CD8-positive, alpha-beta memory T cell (primary cell): ENCODE measurements around the gene LITAF. TPM values are rescaled to one million over a fixed set of nuclear protein-coding genes. Genes with fewer than 3 reads are reported as not detected.

ENCODE experiments used
- CTCF ChIA-PET: fragments of 350-600 bp; sonication (Branson Sonifier 250); formaldehyde crosslinking; loops from one replicate; lab custom pipeline; 2021; ENCODE audit warnings: antibody characterized with exemption; lab: Charles Lee
- POLR2A ChIA-PET: fragments of 350-600 bp; sonication (Branson Sonifier 250); formaldehyde crosslinking; loops from one replicate; lab custom pipeline; 2021; ENCODE audit warnings: antibody characterized with exemption; lab: Charles Lee
- DNase-seq, 5 donors: peaks; one replicate each; pipeline versions ENCODE4 v3.0.0 to v3.0.0-alpha.2; 2020 to 2022; ENCODE audit warnings: mixed read lengths in 1 of 5
- H3K27ac ChIP-seq: one replicate; pipeline ENCODE4 v1.7.0; 2013; ENCODE audit warnings: low read depth, mild to moderate bottlenecking, low read length, moderate library complexity
- H3K27me3 ChIP-seq: 2 replicates; pipeline ENCODE4 v1.7.0; 2013; ENCODE audit warnings: low read length, mild to moderate bottlenecking; ENCODE audit not compliant: insufficient read depth, poor library complexity, severe bottlenecking
- H3K36me3 ChIP-seq: 2 replicates; pipeline ENCODE4 v1.7.0; 2013; ENCODE audit warnings: mild to moderate bottlenecking, low read length, moderate library complexity; ENCODE audit not compliant: insufficient read depth
- H3K4me1 ChIP-seq: 2 replicates; pipeline ENCODE4 v1.7.0; 2013; ENCODE audit warnings: mild to moderate bottlenecking, low read length, moderate library complexity; ENCODE audit not compliant: insufficient read depth
- H3K4me3 ChIP-seq: 2 replicates; pipeline ENCODE4 v1.7.0; 2013; ENCODE audit warnings: mild to moderate bottlenecking, low read length
- H3K9me3 ChIP-seq: 2 replicates; pipeline ENCODE4 v1.7.0; 2013; ENCODE audit warnings: mild to moderate bottlenecking, low read length
- H3K27ac Mint-ChIP-seq, 8 donors: one replicate each; pipeline ENCODE4 v1.8.0; 2020 to 2021; ENCODE audit warnings: mixed read lengths in 8 of 8, mild to moderate bottlenecking in 6 of 8, inconsistent platforms in 3 of 8, moderate library complexity in 3 of 8
- H3K27me3 Mint-ChIP-seq, 2 donors: one replicate each; pipeline ENCODE4 v1.8.0; 2020 to 2021; ENCODE audit warnings: mixed read lengths in 2 of 2, mild to moderate bottlenecking in 1 of 2, moderate library complexity in 1 of 2
- H3K36me3 Mint-ChIP-seq, 3 donors: one replicate each; pipeline ENCODE4 v1.8.0; 2020 to 2021; ENCODE audit warnings: mixed read lengths in 3 of 3, inconsistent platforms in 1 of 3, mild to moderate bottlenecking in 1 of 3
- H3K4me1 Mint-ChIP-seq, 3 donors: one replicate each; pipeline ENCODE4 v1.8.0; 2020 to 2021; ENCODE audit warnings: mixed read lengths in 3 of 3, inconsistent platforms in 1 of 3, mild to moderate bottlenecking in 1 of 3
- H3K4me3 Mint-ChIP-seq, 7 donors: one replicate each; pipeline ENCODE4 v1.8.0; 2020 to 2021; ENCODE audit warnings: mixed read lengths in 7 of 7, mild to moderate bottlenecking in 6 of 7, moderate library complexity in 4 of 7, inconsistent platforms in 2 of 7
- H3K9me3 Mint-ChIP-seq, 5 donors: one replicate each; pipeline ENCODE4 v1.8.0; 2020 to 2022; ENCODE audit warnings: mixed read lengths in 5 of 5, mild to moderate bottlenecking in 3 of 5, moderate library complexity in 2 of 5, inconsistent platforms in 1 of 5
- polyA plus RNA-seq: library from polyadenylated mRNA; unstranded; fragments of 300-500 nt; fragmentation: Illumina TruSeq; gene quantifications from one replicate; pipeline ENCODE4 v1.2.3, GENCODE V29; 2021
- total RNA-seq, 2 experiments: library from RNA; stranded (reverse); gene quantifications; one replicate each; pipeline ENCODE4 v1.2.3, GENCODE V29; 2021

The LITAF gene
- total and polyA plus RNA-seq, 3 experiments from 2014 or later, result 199 to 629 (median 201) TPM

DNA sequence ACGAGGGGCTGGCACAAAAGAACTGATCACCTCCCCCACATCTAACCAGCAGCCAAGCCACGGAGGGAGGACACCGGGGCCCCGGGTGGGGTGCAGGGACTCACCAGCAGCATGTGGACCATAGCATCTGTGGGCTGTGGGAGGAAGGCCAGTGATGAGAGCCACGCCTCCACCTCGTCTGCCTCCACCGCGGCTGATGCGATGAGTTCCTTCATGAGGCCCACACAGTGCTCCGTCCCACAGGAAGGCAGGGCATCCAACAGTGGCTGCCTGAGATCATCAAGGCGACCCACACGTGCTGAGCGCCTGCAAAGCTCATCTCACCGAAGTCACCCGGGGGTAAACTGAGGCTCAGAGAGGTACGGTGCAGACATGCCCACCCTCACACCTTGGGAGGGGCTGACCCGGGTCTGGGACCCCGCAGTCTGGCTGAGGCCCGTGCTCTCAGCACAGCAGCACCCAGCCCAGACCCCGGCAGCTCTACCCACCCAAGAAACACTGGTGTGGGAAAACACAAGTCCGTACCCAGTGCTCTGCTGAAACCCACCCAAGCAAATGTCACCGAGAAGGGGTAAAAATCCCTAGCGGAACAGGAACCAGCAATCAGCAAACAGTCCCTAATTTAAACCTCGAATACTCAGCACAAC is 85.9 kb downstream of the LITAF start:
- H3K36me3 ChIP-seq, result no peaks in the 10 kb centered on the region
- Mint-ChIP-seq H3K27ac (no peak overlapping the region), H3K27me3 (no peaks in the 10 kb centered on the region), H3K4me3 (no peak overlapping the region), H3K9me3 (no peaks in the 10 kb centered on the region), H3K4me1 (peaks cover 5 to 11% (median 5%) of the 10 kb centered on the region in 3 donors), H3K36me3 (no peaks in the 10 kb centered on the region)
- H3K4me1 ChIP-seq, result no peaks in the 10 kb centered on the region
- no peaks in the 10 kb centered on the region for H3K27me3 ChIP-seq
- no peaks in the 10 kb centered on the region for H3K9me3 ChIP-seq
- ChIA-PET POLR2A (no interaction called here), CTCF (interaction anchor here (1.8 kb wide), 1 partner anchor 31 kb away, joined by 5 read pairs; no protein-coding TSS in a partner anchor)
- no peak overlapping the region for H3K4me3 ChIP-seq
- DNase-seq, result no peak
- no peak overlapping the region for H3K27ac ChIP-seq

DNA sequence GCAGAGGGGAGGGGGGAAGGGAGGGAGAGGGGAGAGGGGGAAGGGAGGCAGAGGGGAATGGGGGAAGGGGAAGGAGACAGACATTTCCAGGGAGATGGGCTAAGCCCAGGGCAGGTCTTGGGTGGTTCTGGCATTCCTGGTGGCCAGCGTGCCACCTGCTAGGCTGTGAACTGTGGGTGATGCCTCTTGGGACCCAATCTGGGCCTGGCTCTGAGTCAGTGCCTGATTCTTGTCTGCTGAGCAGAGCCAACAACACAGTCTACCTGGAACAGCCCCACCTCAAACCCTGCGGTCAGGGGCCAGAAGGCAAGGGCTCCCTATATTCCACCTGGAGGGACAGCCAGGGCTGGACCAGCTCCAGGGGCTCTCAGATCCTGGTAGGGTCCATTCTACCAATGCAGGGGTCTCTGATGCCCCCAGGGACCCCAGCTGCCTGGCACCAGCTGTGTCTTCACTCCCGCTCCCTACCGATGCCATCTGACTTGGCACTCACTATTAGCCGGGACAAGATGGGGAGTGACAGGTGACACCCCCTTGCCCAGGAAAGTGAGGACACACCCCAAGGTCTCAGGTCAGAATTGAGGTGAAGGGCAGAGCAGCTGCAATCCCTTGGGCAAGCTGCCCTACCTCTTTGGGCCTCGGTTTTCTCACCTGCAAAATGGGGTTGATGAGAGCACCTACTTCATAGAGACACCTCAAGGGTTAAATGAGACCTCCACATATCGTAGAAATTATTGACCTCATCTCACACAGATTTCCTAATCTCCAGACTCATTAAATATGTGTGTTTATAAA is 87.2 kb downstream of the LITAF start:
- no peak for DNase-seq

DNA sequence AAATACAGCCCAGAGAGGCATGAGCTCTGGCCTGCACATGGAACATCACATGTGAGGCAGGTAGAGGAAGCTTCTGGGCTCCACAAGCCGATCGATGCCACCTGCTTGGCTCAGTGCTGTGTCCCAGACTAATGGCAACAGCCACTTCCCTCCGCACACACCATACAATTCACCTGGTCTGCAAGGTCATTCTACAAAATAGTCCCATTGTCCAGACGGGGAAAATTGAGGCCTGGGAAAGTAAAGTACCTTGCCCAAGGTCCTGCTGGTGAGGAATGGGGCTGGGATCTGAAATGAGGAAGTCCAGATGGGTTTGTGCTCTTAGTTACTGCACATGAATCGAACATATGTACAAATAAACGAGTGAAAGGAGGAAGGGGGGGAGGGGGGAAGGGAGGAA is 88.0 kb downstream of the LITAF start:
- H3K4me3 Mint-ChIP-seq, result no peak overlapping the region
- CTCF ChIA-PET, result no interaction called here
- no peaks in the 10 kb centered on the region for H3K27me3 Mint-ChIP-seq
- no peaks in the 10 kb centered on the region for H3K4me1 ChIP-seq
- peak overlapping the region in 1 of 8 donors; percentile 82 for H3K27ac Mint-ChIP-seq
- no peaks in the 10 kb centered on the region for H3K9me3 Mint-ChIP-seq
- H3K27ac ChIP-seq, result no peak overlapping the region
- DNase-seq, result no peak
- no peak overlapping the region for H3K4me3 ChIP-seq
- no peaks in the 10 kb centered on the region for H3K36me3 Mint-ChIP-seq
- no peaks in the 10 kb centered on the region for H3K9me3 ChIP-seq
- H3K36me3 ChIP-seq, result no peaks in the 10 kb centered on the region
- no peaks in the 10 kb centered on the region for H3K27me3 ChIP-seq
- peaks cover 5 to 11% (median 5%) of the 10 kb centered on the region in 3 donors for H3K4me1 Mint-ChIP-seq
- POLR2A ChIA-PET, result no interaction called here

More for the DNA sequence above, 87.2 kb downstream of the LITAF start:
- ChIA-PET CTCF (no interaction called here), POLR2A (no interaction called here)
- H3K27me3 ChIP-seq, result no peaks in the 10 kb centered on the region
- H3K9me3 ChIP-seq, result no peaks in the 10 kb centered on the region
- H3K27ac Mint-ChIP-seq, result no peak overlapping the region
- no peak overlapping the region for H3K27ac ChIP-seq
- no peaks in the 10 kb centered on the region for H3K36me3 ChIP-seq
- peaks cover 5 to 11% (median 5%) of the 10 kb centered on the region in 3 donors for H3K4me1 Mint-ChIP-seq
- peak overlapping the region in 1 of 7 donors; percentile 36 for H3K4me3 Mint-ChIP-seq
- H3K4me1 ChIP-seq, result no peaks in the 10 kb centered on the region
- H3K27me3 Mint-ChIP-seq, result no peaks in the 10 kb centered on the region
- no peaks in the 10 kb centered on the region for H3K9me3 Mint-ChIP-seq
- H3K36me3 Mint-ChIP-seq, result no peaks in the 10 kb centered on the region
- H3K4me3 ChIP-seq, result no peak overlapping the region

DNA sequence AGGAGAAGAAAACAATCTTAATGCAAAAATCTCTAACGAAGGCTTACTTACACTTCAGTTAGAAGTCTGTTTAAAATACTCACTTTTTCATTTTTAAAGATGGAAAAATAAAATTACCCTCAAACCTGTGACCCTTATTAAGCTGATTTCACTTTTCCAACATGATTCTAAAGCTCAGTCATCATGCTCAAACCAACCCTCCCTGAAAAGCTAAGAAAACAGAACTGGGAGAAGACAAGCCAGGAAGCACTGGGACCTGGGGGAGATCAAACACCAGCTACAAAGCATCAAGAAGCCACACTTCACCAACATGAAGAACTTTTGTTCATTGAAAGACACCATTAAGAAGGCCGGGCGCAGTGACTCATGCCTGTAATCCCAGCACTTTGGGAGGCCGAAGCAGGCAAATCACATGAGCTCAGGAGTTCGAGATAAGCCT is 88.8 kb downstream of the LITAF start:
- H3K9me3 ChIP-seq, result no peaks in the 10 kb centered on the region
- no peak overlapping the region for H3K27ac ChIP-seq
- H3K36me3 ChIP-seq, result no peaks in the 10 kb centered on the region
- ChIA-PET POLR2A (no interaction called here), CTCF (interaction anchor here (1.1 kb wide), 1 partner anchor 216 kb away, joined by 3 read pairs; no protein-coding TSS in a partner anchor)
- no peaks in the 10 kb centered on the region for H3K9me3 Mint-ChIP-seq
- H3K4me3 Mint-ChIP-seq, result no peak overlapping the region
- no peaks in the 10 kb centered on the region for H3K27me3 ChIP-seq
- no peak overlapping the region for H3K27ac Mint-ChIP-seq
- H3K27me3 Mint-ChIP-seq, result no peaks in the 10 kb centered on the region
- no peak for DNase-seq
- H3K4me3 ChIP-seq, result no peak overlapping the region
- H3K4me1 ChIP-seq, result no peaks in the 10 kb centered on the region
- peaks cover 5 to 11% (median 5%) of the 10 kb centered on the region in 3 donors for H3K4me1 Mint-ChIP-seq
- H3K36me3 Mint-ChIP-seq, result peaks cover 0 to 2% (median 0%) of the 10 kb centered on the region in 3 donors

Other genes starting within 250 kb of the LITAF start
- 10 to 100 TPM; 37.0 to 38.3 TPM for gene RMI2, start 241.5 kb downstream of the LITAF start, total RNA-seq
- gene RMI2, start 241.5 kb downstream of the LITAF start, polyA plus RNA-seq, result 1.1 TPM
- gene SNN, start 81.5 kb upstream of the LITAF start, total RNA-seq, result 1 to 10 TPM; 5.8 to 6.0 TPM
- gene SNN, start 81.5 kb upstream of the LITAF start, polyA plus RNA-seq, result 10.6 TPM
- 10 to 100 TPM; 32.8 to 38.8 TPM for gene TXNDC11, start 155.9 kb upstream of the LITAF start, total RNA-seq
- 57.8 TPM for gene TXNDC11, start 155.9 kb upstream of the LITAF start, polyA plus RNA-seq
- gene ZC3H7A, start 210.3 kb upstream of the LITAF start, total RNA-seq, result 10 to 100 TPM; 51.9 to 54.2 TPM
- 35.6 TPM for gene ZC3H7A, start 210.3 kb upstream of the LITAF start, polyA plus RNA-seq